Endodermal cell (in vitro differentiated cells): ENCODE data around the gene ZNF831. TPM values are rescaled to one million over a fixed set of nuclear protein-coding genes. Genes with fewer than 3 reads are reported as not detected.

ENCODE experiments used
- DNase-seq: peaks from one replicate; pipeline ENCODE4 v3.0.0-alpha.2; 2017
- H3K27ac ChIP-seq: 2 replicates; pipeline ENCODE4 v1.5.1; 2013; ENCODE audit warnings: mild to moderate bottlenecking, low read depth, low read length, moderate library complexity
- H3K27me3 ChIP-seq: 2 replicates; pipeline ENCODE4 v1.6.1; 2013; ENCODE audit warnings: mild to moderate bottlenecking, low read length, moderate library complexity; ENCODE audit not compliant: insufficient read depth, control insufficient read depth, poor library complexity, severe bottlenecking
- H3K36me3 ChIP-seq: 2 replicates; pipeline ENCODE4 v1.7.0; 2013; ENCODE audit warnings: mild to moderate bottlenecking, low read length, moderate library complexity; ENCODE audit not compliant: control insufficient read depth, insufficient read depth
- H3K4me1 ChIP-seq: one replicate; pipeline ENCODE4 v1.7.0; 2013; ENCODE audit warnings: low read length; ENCODE audit not compliant: control insufficient read depth, insufficient read depth
- H3K4me3 ChIP-seq: 2 replicates; pipeline ENCODE4 v1.5.1; 2013; ENCODE audit warnings: mild to moderate bottlenecking, low read length, moderate library complexity
- H3K9ac ChIP-seq: 2 replicates; pipeline ENCODE4 v1.6.1; 2013; ENCODE audit warnings: mild to moderate bottlenecking, low read length, moderate library complexity; ENCODE audit not compliant: poor library complexity, severe bottlenecking; ENCODE audit errors: extremely low read depth
- H3K9me3 ChIP-seq: 2 replicates; pipeline ENCODE4 v1.6.1; 2013; ENCODE audit warnings: mild to moderate bottlenecking, low read length, moderate library complexity; ENCODE audit not compliant: control insufficient read depth
- H3K27ac Mint-ChIP-seq: 2 replicates; pipeline ENCODE4 v1.8.0; 2020; ENCODE audit warnings: mixed read lengths
- H3K27me3 Mint-ChIP-seq: 2 replicates; pipeline ENCODE4 v1.8.0; 2021; ENCODE audit warnings: mild to moderate bottlenecking, mixed read lengths; ENCODE audit not compliant: insufficient read depth
- H3K36me3 Mint-ChIP-seq: 2 replicates; pipeline ENCODE4 v1.8.0; 2020; ENCODE audit warnings: low read depth, mixed read lengths
- H3K4me1 Mint-ChIP-seq: 2 replicates; pipeline ENCODE4 v1.8.0; 2020; ENCODE audit warnings: mixed read lengths
- H3K4me3 Mint-ChIP-seq: 2 replicates; pipeline ENCODE4 v1.8.0; 2020; ENCODE audit warnings: mild to moderate bottlenecking, moderate library complexity, mixed read lengths
- H3K9me3 Mint-ChIP-seq: 2 replicates; pipeline ENCODE4 v1.8.0; 2020; ENCODE audit warnings: mild to moderate bottlenecking, mixed read lengths
- CTCF ChIP-seq: fragments of 200-600 bp; sonication (generic); conservative IDR thresholded peaks from 2 replicates; pipeline ENCODE4 v1.5.0; 2021; ENCODE audit warnings: antibody characterized with exemption, mild to moderate bottlenecking
- WGBS, 2 experiments: methylation state at CpG; one replicate each; pipeline versions ENCODE4 v1.1.5 to v1.1.7; 2013; ENCODE audit warnings: missing lambda C conversion rate in 2 of 2, mixed read lengths in 1 of 2; ENCODE audit not compliant: insufficient coverage in 1 of 2, insufficient read length in 1 of 2; 5-methylcytosine and 5-hydroxymethylcytosine counted together
- total RNA-seq, 2 donors: library from RNA; stranded (reverse); fragmentation: NEBNext Ultra II Directional in 1 of 2; extraction: Animal tissue kit (Norgen Biotek cat#: 25700) in 1 of 2; gene quantifications; 2 replicates in 1 of 2; 3 replicates in 1 of 2; pipeline ENCODE4 v1.2.1, GENCODE V29; 2021

Gene ZNF831
- total RNA-seq, 2 donors from 2014 or later: not detected

- Mint-ChIP-seq H3K4me3 (no peak overlapping the region), H3K27me3 (peaks cover 89% of the 10 kb centered on the region), H3K36me3 (no peaks in the 10 kb centered on the region), H3K4me1 (peaks cover 3% of the 10 kb centered on the region), H3K27ac (no peak overlapping the region), H3K9me3 (no peaks in the 10 kb centered on the region)
- no peak for DNase-seq
- H3K9me3 ChIP-seq: no peaks in the 10 kb centered on the region
- H3K27me3 ChIP-seq: peaks cover 91% of the 10 kb centered on the region
- no peak overlapping the region for H3K4me3 ChIP-seq
- 91 to 94% methylated on average over 4 to 7 of the region's 7 CpGs for WGBS, 2 experiments
- TF ChIP-seq CTCF: no peak
- no peak overlapping the region for H3K27ac ChIP-seq
- H3K36me3 ChIP-seq: no peaks in the 10 kb centered on the region
- H3K4me1 ChIP-seq: peaks cover 2% of the 10 kb centered on the region
- no peak overlapping the region for H3K9ac ChIP-seq
These were observed 134.1 kb downstream of the ZNF831 start for GRCh38 chr20:59297686-59298085.

- H3K27ac ChIP-seq: no peak overlapping the region
- WGBS, 2 experiments: 26 to 31% methylated on average over 4 to 13 of the region's 19 CpGs
- Mint-ChIP-seq H3K27ac (no peak overlapping the region), H3K36me3 (no peaks in the 10 kb centered on the region), H3K27me3 (peaks cover 98% of the 10 kb centered on the region), H3K4me3 (peak overlapping the region; percentile 42), H3K4me1 (peaks cover 3% of the 10 kb centered on the region), H3K9me3 (no peaks in the 10 kb centered on the region)
- peaks cover 2% of the 10 kb centered on the region for H3K4me1 ChIP-seq
- H3K27me3 ChIP-seq: peaks cover 97% of the 10 kb centered on the region
- H3K4me3 ChIP-seq: peak overlapping the region; percentile 32
- no peak overlapping the region for H3K9ac ChIP-seq
- no peaks in the 10 kb centered on the region for H3K9me3 ChIP-seq
- DNase-seq: peak; percentile 67
- no peak for TF ChIP-seq CTCF
- H3K36me3 ChIP-seq: no peaks in the 10 kb centered on the region
These were observed 136.3 kb downstream of the ZNF831 start for GRCh38 chr20:59299945-59300332.

GRCh38 chr20:59300333-59301081 is 136.9 kb downstream of the ZNF831 start, which contains the start of gene EDN3:
EDN3 (plus strand) TSS chr20:59300611; CDS start chr20:59300813, 202 bp downstream.
- peak within 1 kb of the TSS; percentile 48 for H3K4me3 Mint-ChIP-seq
- no peaks in the 10 kb centered on the region for H3K9me3 Mint-ChIP-seq
- peaks cover 2% of the 10 kb centered on the region for H3K4me1 ChIP-seq
- no peak for TF ChIP-seq CTCF
- peaks cover 97% of the 10 kb centered on the region for H3K27me3 ChIP-seq
- no peak within 1 kb of the TSS for H3K27ac ChIP-seq
- no peaks in the 10 kb centered on the region for H3K36me3 ChIP-seq
- H3K9ac ChIP-seq: no peak within 1 kb of the TSS
- H3K9me3 ChIP-seq: no peaks in the 10 kb centered on the region
- H3K36me3 Mint-ChIP-seq: no peaks in the 10 kb centered on the region
- H3K27ac Mint-ChIP-seq: no peak within 1 kb of the TSS
- peak within 1 kb of the TSS; percentile 49 for H3K4me3 ChIP-seq
- peak; percentile 74 for DNase-seq
- peaks cover 3% of the 10 kb centered on the region for H3K4me1 Mint-ChIP-seq
- peaks cover 98% of the 10 kb centered on the region for H3K27me3 Mint-ChIP-seq
- 3 to 4% methylated on average over 21 to 71 of the region's 77 CpGs for WGBS, 2 experiments
